ENCODE measurements around the gene KLK12. TPM values are rescaled to one million over a fixed set of nuclear protein-coding genes. Genes with fewer than 3 reads are reported as not detected.

The KLK12 gene
- polyA plus RNA-seq, 1 donor (not counting 4 experiments of a cell fraction or from before 2014, with no cell fraction given): not detected

DNA sequence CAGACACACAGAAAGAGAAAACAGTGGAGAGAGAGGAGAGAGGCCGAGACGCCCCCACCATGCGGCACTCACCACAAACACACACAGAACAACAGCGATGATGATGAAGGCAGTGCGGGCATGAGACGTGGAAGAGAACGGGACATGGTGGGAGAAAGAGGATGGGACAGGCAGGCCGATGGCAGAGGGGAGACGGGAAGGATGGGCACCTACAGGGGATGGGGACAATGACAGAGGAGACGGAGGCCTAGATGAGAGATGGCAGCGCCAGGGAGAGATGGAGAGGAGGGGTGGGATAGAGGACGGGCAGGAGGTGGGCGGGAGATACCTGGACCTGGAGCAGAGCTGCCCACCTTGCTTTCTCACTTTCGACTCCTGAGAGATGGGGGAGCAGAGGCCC is 49.0 kb upstream of the KLK12 start:
- Histone ChIP-seq H3K4me2 (ENCODE audit: control insufficient read depth, extremely low read depth, insufficient read depth, low read depth, low read length) (no peak overlapping the region), H2AFZ (ENCODE audit: control insufficient read depth, low read length) (no peak overlapping the region), H3K9me1 (ENCODE audit: control insufficient read depth, extremely low read depth, insufficient read depth, low read length) (no peaks in the 10 kb centered on the region), H3K4me1 (ENCODE audit: control insufficient read depth, extremely low read depth, insufficient read depth, low read length) (peaks cover 4% of the 10 kb centered on the region), H3K36me3 (ENCODE audit: control insufficient read depth in 2 of 2, extremely low read depth in 1 of 2, insufficient read depth in 2 of 2, low read length in 2 of 2) (no peaks in the 10 kb centered on the region), H3K9ac (ENCODE audit: control insufficient read depth, extremely low read depth, insufficient read depth, low read length) (no peak overlapping the region), H3K27ac (ENCODE audit: control insufficient read depth, insufficient read depth, low read length) (no peak overlapping the region), H3K4me3 (ENCODE audit: control insufficient read depth in 2 of 3, extremely low read depth in 1 of 3, insufficient read depth in 2 of 3, low read depth in 1 of 3, low read length in 3 of 3) (no peak overlapping the region), H4K20me1 (ENCODE audit: control insufficient read depth, extremely low read depth, insufficient read depth, low read length) (no peaks in the 10 kb centered on the region), H3K27me3 (ENCODE audit: control insufficient read depth, extremely low read depth, insufficient read depth, low read length) (no peaks in the 10 kb centered on the region), H3K79me2 (ENCODE audit: control insufficient read depth, insufficient read depth, low read length) (no peaks in the 10 kb centered on the region), H3K9me3 (ENCODE audit: control insufficient read depth, low read depth, low read length) (no peaks in the 10 kb centered on the region)
- no peak for TF ChIP-seq EZH2 (IDR thresholded peaks at IDR 0.05; ENCODE audit: low read length)
- TF ChIP-seq, protein P1, sequence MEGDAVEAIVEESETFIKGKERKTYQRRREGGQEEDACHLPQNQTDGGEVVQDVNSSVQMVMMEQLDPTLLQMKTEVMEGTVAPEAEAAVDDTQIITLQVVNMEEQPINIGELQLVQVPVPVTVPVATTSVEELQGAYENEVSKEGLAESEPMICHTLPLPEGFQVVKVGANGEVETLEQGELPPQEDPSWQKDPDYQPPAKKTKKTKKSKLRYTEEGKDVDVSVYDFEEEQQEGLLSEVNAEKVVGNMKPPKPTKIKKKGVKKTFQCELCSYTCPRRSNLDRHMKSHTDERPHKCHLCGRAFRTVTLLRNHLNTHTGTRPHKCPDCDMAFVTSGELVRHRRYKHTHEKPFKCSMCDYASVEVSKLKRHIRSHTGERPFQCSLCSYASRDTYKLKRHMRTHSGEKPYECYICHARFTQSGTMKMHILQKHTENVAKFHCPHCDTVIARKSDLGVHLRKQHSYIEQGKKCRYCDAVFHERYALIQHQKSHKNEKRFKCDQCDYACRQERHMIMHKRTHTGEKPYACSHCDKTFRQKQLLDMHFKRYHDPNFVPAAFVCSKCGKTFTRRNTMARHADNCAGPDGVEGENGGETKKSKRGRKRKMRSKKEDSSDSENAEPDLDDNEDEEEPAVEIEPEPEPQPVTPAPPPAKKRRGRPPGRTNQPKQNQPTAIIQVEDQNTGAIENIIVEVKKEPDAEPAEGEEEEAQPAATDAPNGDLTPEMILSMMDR (optimal IDR thresholded peaks at IDR 0.05 in 1 of 3, IDR thresholded peaks at IDR 0.05 in 1 of 3, conservative IDR thresholded peaks at IDR 0.05 in 1 of 3; ENCODE audit: extremely low read depth in 1 of 3, insufficient read depth in 2 of 3, low read length in 3 of 3): no peak
- DNase-seq (ENCODE audit: low read depth, low spot score): no peak
- no peak for FAIRE-seq
- dilution Hi-C loops (cut with MboI; ENCODE audit: extremely low pct_ligation_motif_present, low sequenced_read_pairs): no loop called here

- Histone ChIP-seq H3K9ac (ENCODE audit: control insufficient read depth, extremely low read depth, insufficient read depth, low read length) (no peak overlapping the region), H3K4me2 (ENCODE audit: control insufficient read depth, extremely low read depth, insufficient read depth, low read depth, low read length) (no peak overlapping the region), H4K20me1 (ENCODE audit: control insufficient read depth, extremely low read depth, insufficient read depth, low read length) (no peaks in the 10 kb centered on the region), H2AFZ (ENCODE audit: control insufficient read depth, low read length) (no peak overlapping the region), H3K36me3 (ENCODE audit: control insufficient read depth in 2 of 2, extremely low read depth in 1 of 2, insufficient read depth in 2 of 2, low read length in 2 of 2) (no peaks in the 10 kb centered on the region), H3K27ac (ENCODE audit: control insufficient read depth, insufficient read depth, low read length) (no peak overlapping the region), H3K9me1 (ENCODE audit: control insufficient read depth, extremely low read depth, insufficient read depth, low read length) (no peaks in the 10 kb centered on the region), H3K9me3 (ENCODE audit: control insufficient read depth, low read depth, low read length) (no peaks in the 10 kb centered on the region), H3K79me2 (ENCODE audit: control insufficient read depth, insufficient read depth, low read length) (no peaks in the 10 kb centered on the region), H3K4me3 (ENCODE audit: control insufficient read depth in 2 of 3, extremely low read depth in 1 of 3, insufficient read depth in 2 of 3, low read depth in 1 of 3, low read length in 3 of 3) (no peak overlapping the region), H3K27me3 (ENCODE audit: control insufficient read depth, extremely low read depth, insufficient read depth, low read length) (no peaks in the 10 kb centered on the region), H3K4me1 (ENCODE audit: control insufficient read depth, extremely low read depth, insufficient read depth, low read length) (peaks cover 4% of the 10 kb centered on the region)
- no peak for TF ChIP-seq EZH2 (IDR thresholded peaks at IDR 0.05; ENCODE audit: low read length)
- TF ChIP-seq, protein P1 (optimal IDR thresholded peaks at IDR 0.05 in 1 of 3, IDR thresholded peaks at IDR 0.05 in 1 of 3, conservative IDR thresholded peaks at IDR 0.05 in 1 of 3; ENCODE audit: extremely low read depth in 1 of 3, insufficient read depth in 2 of 3, low read length in 3 of 3): no peak
- FAIRE-seq (no peak), DNase-seq (ENCODE audit: low read depth, low spot score) (no peak)
- dilution Hi-C loops (cut with MboI; ENCODE audit: extremely low pct_ligation_motif_present, low sequenced_read_pairs): no loop called here
These were observed 48.4 kb upstream of the KLK12 start for GRCh38 chr19:51083181-51083580.
